ENCODE data around the gene B3GLCT. TPM values are rescaled to one million over a fixed set of nuclear protein-coding genes. Genes with fewer than 3 reads are reported as not detected.

Gene B3GLCT
- total and polyA plus RNA-seq, 12 donors, result 3.1 to 28.1 (median 18.8) TPM

GRCh38 chr13:31207661-31208552 lies 8.1 kb downstream of the B3GLCT start:
- TF ChIP-seq, protein P1, sequence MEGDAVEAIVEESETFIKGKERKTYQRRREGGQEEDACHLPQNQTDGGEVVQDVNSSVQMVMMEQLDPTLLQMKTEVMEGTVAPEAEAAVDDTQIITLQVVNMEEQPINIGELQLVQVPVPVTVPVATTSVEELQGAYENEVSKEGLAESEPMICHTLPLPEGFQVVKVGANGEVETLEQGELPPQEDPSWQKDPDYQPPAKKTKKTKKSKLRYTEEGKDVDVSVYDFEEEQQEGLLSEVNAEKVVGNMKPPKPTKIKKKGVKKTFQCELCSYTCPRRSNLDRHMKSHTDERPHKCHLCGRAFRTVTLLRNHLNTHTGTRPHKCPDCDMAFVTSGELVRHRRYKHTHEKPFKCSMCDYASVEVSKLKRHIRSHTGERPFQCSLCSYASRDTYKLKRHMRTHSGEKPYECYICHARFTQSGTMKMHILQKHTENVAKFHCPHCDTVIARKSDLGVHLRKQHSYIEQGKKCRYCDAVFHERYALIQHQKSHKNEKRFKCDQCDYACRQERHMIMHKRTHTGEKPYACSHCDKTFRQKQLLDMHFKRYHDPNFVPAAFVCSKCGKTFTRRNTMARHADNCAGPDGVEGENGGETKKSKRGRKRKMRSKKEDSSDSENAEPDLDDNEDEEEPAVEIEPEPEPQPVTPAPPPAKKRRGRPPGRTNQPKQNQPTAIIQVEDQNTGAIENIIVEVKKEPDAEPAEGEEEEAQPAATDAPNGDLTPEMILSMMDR (IDR thresholded peaks at IDR 0.05), result no peak
- Histone ChIP-seq H3K4me1 (peaks cover 3 to 78% (median 50%) of the 10 kb centered on the region in 9 donors), H3K27ac (peak overlapping the region; percentile 27 to 89 (median 78)), H3K4me3 (peak overlapping the region in 3 of 10 donors; percentile 2 to 37 (median 14)), H3K36me3 (no peaks in the 10 kb centered on the region), H3K27me3 (no peaks in the 10 kb centered on the region), H3K9me3 (no peaks in the 10 kb centered on the region)
- ATAC-seq (peak; percentile 52 to 77 (median 74)), DNase-seq (peak; percentile 30 to 55)
- intact Hi-C loops (cut with DNase I), result no loop called here
- 34 to 40% methylated on average over 15 of the region's 15 CpGs for WGBS, 2 donors

DNA sequence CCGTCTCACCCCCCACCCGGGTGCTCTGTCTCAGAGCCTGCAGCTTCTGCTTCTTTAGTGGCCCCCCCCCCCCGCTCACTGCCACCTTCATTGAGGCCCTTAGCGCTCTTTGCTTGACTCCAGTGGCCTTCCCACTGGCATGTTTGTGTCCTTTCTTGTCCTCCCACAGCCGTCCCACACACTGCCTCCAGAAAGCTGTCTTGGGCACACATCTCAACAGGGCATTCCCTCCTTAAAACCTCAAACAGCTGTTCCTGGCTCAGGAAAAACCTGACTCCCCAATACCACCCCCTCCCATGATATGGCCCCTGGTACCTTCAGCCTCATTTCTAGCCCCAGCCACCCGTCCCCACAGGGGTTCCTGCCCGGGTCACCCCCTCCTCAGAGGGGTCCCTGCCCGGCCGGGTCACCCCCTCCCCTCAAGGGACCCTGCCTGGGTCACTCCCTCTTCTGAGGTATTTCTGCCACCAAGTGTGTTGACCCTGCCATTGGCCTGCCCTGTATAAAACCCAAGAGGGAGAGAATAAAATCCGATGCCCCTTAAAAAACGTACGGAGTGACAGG lies 8.9 kb downstream of the B3GLCT start:
- H3K4me3 ChIP-seq, result peak overlapping the region in 5 of 10 donors; percentile 14 to 37 (median 32)

GRCh38 chr13:31209172-31209840 lies 9.5 kb downstream of the B3GLCT start:
- ATAC-seq (peak; percentile 67 to 88 (median 78)), DNase-seq (peak; percentile 62 to 80)
- Histone ChIP-seq H3K36me3 (no peaks in the 10 kb centered on the region), H3K27me3 (no peaks in the 10 kb centered on the region), H3K4me1 (peaks cover 4 to 72% (median 44%) of the 10 kb centered on the region in 9 donors), H3K27ac (peak overlapping the region in 9 of 10 donors; percentile 62 to 89 (median 81)), H3K4me3 (peak overlapping the region in 5 of 10 donors; percentile 14 to 37 (median 32)), H3K9me3 (no peaks in the 10 kb centered on the region)
- intact Hi-C loops (cut with DNase I), result no loop called here
- TF ChIP-seq, protein P1 (IDR thresholded peaks at IDR 0.05), result no peak
- WGBS, 2 donors, result 13 to 15% methylated on average over 8 of the region's 8 CpGs

More for the DNA sequence above, 8.9 kb downstream of the B3GLCT start:
- WGBS, 2 donors, result 56 to 62% methylated on average over 12 of the region's 12 CpGs
- TF ChIP-seq, protein P1 (IDR thresholded peaks at IDR 0.05), result no peak
- Histone ChIP-seq H3K27me3 (no peaks in the 10 kb centered on the region), H3K4me1 (peaks cover 3 to 72% (median 44%) of the 10 kb centered on the region in 9 donors), H3K36me3 (no peaks in the 10 kb centered on the region), H3K27ac (peak overlapping the region in 9 of 10 donors; percentile 62 to 89 (median 81)), H3K9me3 (no peaks in the 10 kb centered on the region)
- no peak for DNase-seq
- intact Hi-C loops (cut with DNase I), result no loop called here
- ATAC-seq, result peak in 6 of 8 donors; percentile 11 to 37 (median 14)

GRCh38 chr13:31209841-31210210 lies 10.1 kb downstream of the B3GLCT start:
- intact Hi-C loops (cut with DNase I), result no loop called here
- TF ChIP-seq, protein P1 (IDR thresholded peaks at IDR 0.05), result no peak
- WGBS, 2 donors, result 35 to 40% methylated on average over 4 of the region's 4 CpGs
- ATAC-seq, result no peak
- Histone ChIP-seq H3K4me1 (peaks cover 4 to 72% (median 39%) of the 10 kb centered on the region in 9 donors), H3K27ac (peak overlapping the region in 9 of 10 donors; percentile 62 to 89 (median 81)), H3K36me3 (no peaks in the 10 kb centered on the region), H3K27me3 (no peaks in the 10 kb centered on the region), H3K4me3 (peak overlapping the region in 4 of 10 donors; percentile 14 to 36 (median 28)), H3K9me3 (no peaks in the 10 kb centered on the region)
- no peak for DNase-seq
